ENCODE measurements around the gene ADCY3. TPM values are rescaled to one million over a fixed set of nuclear protein-coding genes. Genes with fewer than 3 reads are reported as not detected.

The ADCY3 gene
- total and polyA plus RNA-seq, 3 experiments from 2014 or later, result 8.8 to 95.4 (median 90.9) TPM

DNA sequence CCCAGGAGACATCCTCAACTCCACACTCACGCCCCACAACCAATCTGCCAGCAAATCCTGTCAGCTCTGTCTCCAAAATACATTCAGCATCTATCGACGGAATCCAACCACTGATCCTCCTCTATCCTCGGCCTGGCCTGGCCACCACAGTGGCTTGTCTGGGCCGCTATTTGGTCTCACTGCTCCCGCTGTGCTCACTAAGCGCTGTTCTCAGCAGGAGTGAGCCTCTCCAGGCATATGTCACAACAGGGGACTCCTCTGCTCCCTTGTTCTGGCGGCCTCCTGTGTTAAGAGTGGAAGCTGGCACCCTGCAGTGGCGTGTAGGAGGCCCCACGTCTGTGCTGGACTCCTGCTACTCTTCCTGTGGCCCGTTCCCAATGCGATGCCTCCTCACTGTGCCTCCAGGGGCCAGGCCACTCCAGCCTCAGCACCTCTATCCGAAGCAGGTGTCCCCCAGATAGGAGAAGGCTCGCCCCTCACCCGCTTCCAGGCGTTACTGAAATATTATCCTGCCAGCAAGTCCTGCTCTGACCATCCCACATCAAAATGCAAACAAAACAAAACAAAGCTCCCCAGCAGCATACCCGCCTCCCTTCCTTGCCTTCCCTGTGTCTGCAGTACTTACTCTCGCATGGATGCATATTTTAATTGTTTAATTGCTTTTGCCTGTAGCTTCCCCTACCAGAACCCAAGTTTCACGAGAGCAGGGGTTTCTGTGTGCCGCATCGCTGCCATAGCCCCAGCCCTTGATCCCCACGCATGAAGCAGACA lies 86.9 kb downstream of the ADCY3 start:
- ChIA-PET POLR2A (no interaction called here), CTCF (interaction anchor here (2.0 kb wide), 1 partner anchor 423 kb away, joined by 6 read pairs; no protein-coding TSS in a partner anchor)
- no peaks in the 10 kb centered on the region for H3K36me3 ChIP-seq (ENCODE audit: insufficient read depth, low read length)
- DNase-seq, result no peak
- peak overlapping the region in 2 of 8 donors; percentile 48 to 87 for H3K27ac Mint-ChIP-seq
- no peak overlapping the region for H3K4me3 ChIP-seq (ENCODE audit: low read length)
- no peaks in the 10 kb centered on the region for H3K27me3 Mint-ChIP-seq
- H3K4me1 Mint-ChIP-seq, result no peaks in the 10 kb centered on the region
- H3K9me3 Mint-ChIP-seq, result no peaks in the 10 kb centered on the region
- H3K27me3 ChIP-seq (ENCODE audit: insufficient read depth, low read length, poor library complexity, severe bottlenecking), result no peaks in the 10 kb centered on the region
- H3K4me1 ChIP-seq (ENCODE audit: insufficient read depth, low read length), result no peaks in the 10 kb centered on the region
- no peak overlapping the region for H3K4me3 Mint-ChIP-seq
- peaks cover 0 to 36% (median 0%) of the 10 kb centered on the region in 3 donors for H3K36me3 Mint-ChIP-seq
- H3K9me3 ChIP-seq (ENCODE audit: low read length), result no peaks in the 10 kb centered on the region
- H3K27ac ChIP-seq (ENCODE audit: low read depth, low read length), result no peak overlapping the region

DNA sequence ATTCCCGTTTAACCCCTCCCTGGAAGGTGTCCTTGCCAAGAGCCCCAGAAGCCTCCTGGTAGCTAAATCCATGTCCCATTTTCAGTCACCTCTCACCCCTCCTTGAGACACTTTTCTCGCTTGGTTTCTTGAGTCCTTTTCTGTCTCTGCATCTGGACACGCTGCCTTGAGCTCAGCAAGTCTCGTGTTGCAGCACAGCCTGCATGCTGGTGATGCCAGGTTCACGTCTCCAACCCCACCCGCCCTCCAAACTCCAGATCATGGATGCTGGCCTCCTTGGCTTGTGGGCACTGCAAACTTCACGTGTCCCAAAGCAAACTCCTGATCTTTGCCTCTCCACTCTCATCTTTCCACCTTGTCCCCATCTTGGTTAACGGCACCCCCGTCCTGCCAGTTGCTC lies 87.5 kb downstream of the ADCY3 start:
- Mint-ChIP-seq H3K4me3 (no peak overlapping the region), H3K9me3 (no peaks in the 10 kb centered on the region), H3K4me1 (peaks cover 3 to 4% (median 4%) of the 10 kb centered on the region in 3 donors), H3K27me3 (no peaks in the 10 kb centered on the region), H3K27ac (peak overlapping the region in 1 of 8 donors; percentile 51), H3K36me3 (peaks cover 0 to 33% (median 0%) of the 10 kb centered on the region in 3 donors)
- Histone ChIP-seq H3K9me3 (ENCODE audit: low read length) (no peaks in the 10 kb centered on the region), H3K4me1 (ENCODE audit: insufficient read depth, low read length) (no peaks in the 10 kb centered on the region), H3K27me3 (ENCODE audit: insufficient read depth, low read length, poor library complexity, severe bottlenecking) (no peaks in the 10 kb centered on the region), H3K36me3 (ENCODE audit: insufficient read depth, low read length) (no peaks in the 10 kb centered on the region), H3K4me3 (ENCODE audit: low read length) (no peak overlapping the region), H3K27ac (ENCODE audit: low read depth, low read length) (no peak overlapping the region)
- ChIA-PET POLR2A (no interaction called here), CTCF (interaction anchor here (2.0 kb wide), 1 partner anchor 422 kb away, joined by 6 read pairs; no protein-coding TSS in a partner anchor)
- no peak for DNase-seq

DNA sequence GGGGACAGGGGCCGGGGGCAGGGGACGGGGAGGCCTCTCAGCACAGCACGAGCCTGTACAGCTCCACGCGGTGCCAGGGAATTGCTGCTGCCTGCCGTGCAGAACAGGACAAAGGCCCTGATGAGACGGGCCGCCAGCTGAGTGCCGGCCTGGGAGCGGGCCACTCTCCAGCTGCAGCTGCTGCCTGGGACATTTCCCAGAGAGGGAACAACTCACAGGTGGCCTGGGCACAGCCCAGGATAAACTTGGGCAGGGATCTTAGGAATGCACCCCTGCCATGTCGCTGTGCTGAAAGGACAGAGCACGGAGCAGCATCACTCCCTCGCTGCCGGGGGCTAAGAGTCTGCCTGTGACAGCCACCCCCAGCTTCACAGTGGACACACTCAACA lies 88.0 kb downstream of the ADCY3 start:
- DNase-seq, result no peak
- no peaks in the 10 kb centered on the region for H3K4me1 ChIP-seq (ENCODE audit: insufficient read depth, low read length)
- Mint-ChIP-seq H3K27ac (peak overlapping the region in 1 of 8 donors; percentile 51), H3K4me1 (peaks cover 7 to 8% (median 8%) of the 10 kb centered on the region in 3 donors), H3K9me3 (no peaks in the 10 kb centered on the region), H3K4me3 (no peak overlapping the region), H3K36me3 (peaks cover 0 to 31% (median 0%) of the 10 kb centered on the region in 3 donors), H3K27me3 (no peaks in the 10 kb centered on the region)
- H3K27ac ChIP-seq (ENCODE audit: low read depth, low read length), result no peak overlapping the region
- no peaks in the 10 kb centered on the region for H3K9me3 ChIP-seq (ENCODE audit: low read length)
- POLR2A ChIA-PET, result no interaction called here
- CTCF ChIA-PET, result interaction anchor here (2.0 kb wide), 1 partner anchor 422 kb away, joined by 6 read pairs; no protein-coding TSS in a partner anchor
- H3K27me3 ChIP-seq (ENCODE audit: insufficient read depth, low read length, poor library complexity, severe bottlenecking), result no peaks in the 10 kb centered on the region
- H3K36me3 ChIP-seq (ENCODE audit: insufficient read depth, low read length), result no peaks in the 10 kb centered on the region
- H3K4me3 ChIP-seq (ENCODE audit: low read length), result no peak overlapping the region

DNA sequence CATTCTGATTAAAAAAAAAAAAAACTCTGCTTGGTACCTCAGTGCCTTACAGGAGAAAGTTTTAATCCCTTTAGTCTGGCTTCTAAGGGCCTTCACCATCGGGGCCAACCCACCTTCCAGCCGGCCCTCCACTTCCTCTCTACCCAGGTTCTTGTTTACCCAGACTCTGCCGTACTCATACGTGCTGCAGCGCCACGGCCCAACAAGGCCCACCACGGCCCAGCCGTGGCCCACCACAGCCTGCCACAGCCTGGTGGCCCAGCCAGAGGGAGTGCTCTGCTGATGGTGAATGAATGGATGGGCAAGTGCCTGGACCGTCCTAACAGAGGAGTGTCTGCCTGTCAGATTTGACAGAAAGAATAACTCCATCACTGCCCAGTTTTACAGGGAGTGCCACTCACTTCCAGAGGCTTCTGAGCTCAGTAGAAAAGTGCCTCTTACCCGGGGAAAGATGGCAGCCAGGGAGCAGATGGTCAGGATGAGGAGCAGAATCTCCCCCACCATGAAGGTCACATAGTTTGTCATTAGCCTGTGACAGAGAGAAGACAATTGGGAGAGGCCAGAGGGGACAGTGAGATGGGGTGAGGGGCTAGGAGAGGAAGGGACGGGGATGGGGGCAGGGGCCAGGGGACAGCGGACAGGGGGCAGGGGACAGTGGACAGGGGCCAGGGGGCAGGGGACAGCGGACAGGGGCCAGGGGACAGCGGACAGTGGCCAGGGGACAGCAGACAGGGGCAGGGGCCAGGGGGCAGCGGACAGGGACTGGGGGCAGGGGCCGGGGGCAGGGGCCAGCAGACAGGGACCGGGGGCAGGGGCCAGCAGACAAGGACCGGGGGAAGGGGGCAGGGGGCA lies 88.6 kb downstream of the ADCY3 start:
- no peaks in the 10 kb centered on the region for H3K36me3 ChIP-seq (ENCODE audit: insufficient read depth, low read length)
- H3K27me3 ChIP-seq (ENCODE audit: insufficient read depth, low read length, poor library complexity, severe bottlenecking), result no peaks in the 10 kb centered on the region
- H3K4me3 ChIP-seq (ENCODE audit: low read length), result no peak overlapping the region
- H3K9me3 ChIP-seq (ENCODE audit: low read length), result no peaks in the 10 kb centered on the region
- H3K27ac ChIP-seq (ENCODE audit: low read depth, low read length), result no peak overlapping the region
- Mint-ChIP-seq H3K4me1 (peaks cover 9 to 14% (median 14%) of the 10 kb centered on the region in 3 donors), H3K27ac (no peak overlapping the region), H3K9me3 (no peaks in the 10 kb centered on the region), H3K4me3 (no peak overlapping the region), H3K36me3 (peaks cover 0 to 26% (median 0%) of the 10 kb centered on the region in 3 donors), H3K27me3 (no peaks in the 10 kb centered on the region)
- DNase-seq, result no peak
- POLR2A ChIA-PET, result no interaction called here
- H3K4me1 ChIP-seq (ENCODE audit: insufficient read depth, low read length), result no peaks in the 10 kb centered on the region
- CTCF ChIA-PET, result interaction anchor here (1.6 to 2.0 kb wide), 2 partner anchors 421 to 422 kb away, joined by 6 to 12 read pairs; no protein-coding TSS in a partner anchor

DNA sequence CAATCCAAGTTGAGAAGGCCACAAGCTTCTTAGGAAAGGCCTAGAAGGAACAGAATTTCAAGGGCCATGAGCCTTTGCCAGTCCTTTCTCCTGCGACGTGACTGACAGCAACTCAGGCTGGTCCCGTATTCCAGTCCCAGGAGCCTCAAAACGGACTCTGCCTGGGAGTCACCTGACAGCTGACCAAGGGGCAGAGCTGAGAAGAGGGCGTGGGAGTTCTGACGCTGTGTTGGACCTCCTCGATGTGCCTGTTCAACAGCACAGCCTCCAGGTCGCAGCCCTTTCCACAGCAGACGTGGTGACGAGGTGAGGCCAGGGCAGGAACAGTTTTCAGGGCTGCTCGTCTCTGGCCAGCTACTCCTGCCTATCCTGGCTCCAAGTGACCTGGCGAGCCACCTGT lies 89.3 kb downstream of the ADCY3 start:
- CTCF ChIA-PET, result interaction anchor here (1.6 kb wide), 1 partner anchor 421 kb away, joined by 12 read pairs; no protein-coding TSS in a partner anchor
- H3K27me3 ChIP-seq (ENCODE audit: insufficient read depth, low read length, poor library complexity, severe bottlenecking), result no peaks in the 10 kb centered on the region
- H3K27ac Mint-ChIP-seq, result no peak overlapping the region
- H3K4me1 ChIP-seq (ENCODE audit: insufficient read depth, low read length), result no peaks in the 10 kb centered on the region
- no peak overlapping the region for H3K27ac ChIP-seq (ENCODE audit: low read depth, low read length)
- POLR2A ChIA-PET, result no interaction called here
- no peaks in the 10 kb centered on the region for H3K36me3 ChIP-seq (ENCODE audit: insufficient read depth, low read length)
- DNase-seq, result no peak
- no peaks in the 10 kb centered on the region for H3K27me3 Mint-ChIP-seq
- no peaks in the 10 kb centered on the region for H3K9me3 Mint-ChIP-seq
- peaks cover 0 to 19% (median 0%) of the 10 kb centered on the region in 3 donors for H3K36me3 Mint-ChIP-seq
- peaks cover 10 to 21% (median 17%) of the 10 kb centered on the region in 3 donors for H3K4me1 Mint-ChIP-seq
- H3K4me3 Mint-ChIP-seq, result no peak overlapping the region
- no peaks in the 10 kb centered on the region for H3K9me3 ChIP-seq (ENCODE audit: low read length)
- no peak overlapping the region for H3K4me3 ChIP-seq (ENCODE audit: low read length)

DNA sequence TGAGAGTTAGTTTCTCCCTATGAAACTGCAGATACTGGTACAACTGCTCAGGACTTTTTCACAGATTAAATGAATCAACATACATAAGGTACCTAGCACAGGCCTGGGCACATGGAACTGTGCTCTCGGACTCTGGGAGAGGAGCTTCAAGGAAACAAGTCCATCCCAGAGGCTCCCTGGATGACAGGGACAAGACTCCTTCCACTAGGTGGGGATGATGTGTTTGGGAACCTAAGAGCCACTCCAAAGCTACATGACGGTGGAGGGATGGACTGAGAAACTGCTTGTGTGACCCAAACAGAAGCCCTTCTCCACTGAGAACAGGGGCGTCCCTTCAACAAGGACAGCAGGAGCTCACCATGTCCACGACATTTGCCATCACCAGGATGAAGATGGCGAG lies 89.7 kb downstream of the ADCY3 start:
- H3K27ac Mint-ChIP-seq, result no peak overlapping the region
- no peaks in the 10 kb centered on the region for H3K9me3 Mint-ChIP-seq
- Histone ChIP-seq H3K9me3 (ENCODE audit: low read length) (no peaks in the 10 kb centered on the region), H3K27me3 (ENCODE audit: insufficient read depth, low read length, poor library complexity, severe bottlenecking) (no peaks in the 10 kb centered on the region), H3K27ac (ENCODE audit: low read depth, low read length) (no peak overlapping the region), H3K36me3 (ENCODE audit: insufficient read depth, low read length) (no peaks in the 10 kb centered on the region), H3K4me1 (ENCODE audit: insufficient read depth, low read length) (no peaks in the 10 kb centered on the region), H3K4me3 (ENCODE audit: low read length) (no peak overlapping the region)
- ChIA-PET CTCF (interaction anchor here (1.6 kb wide), 1 partner anchor 421 kb away, joined by 12 read pairs; no protein-coding TSS in a partner anchor), POLR2A (no interaction called here)
- no peaks in the 10 kb centered on the region for H3K27me3 Mint-ChIP-seq
- peaks cover 0 to 17% (median 0%) of the 10 kb centered on the region in 3 donors for H3K36me3 Mint-ChIP-seq
- H3K4me1 Mint-ChIP-seq, result peaks cover 10 to 23% (median 17%) of the 10 kb centered on the region in 3 donors
- DNase-seq, result no peak
- no peak overlapping the region for H3K4me3 Mint-ChIP-seq

DNA sequence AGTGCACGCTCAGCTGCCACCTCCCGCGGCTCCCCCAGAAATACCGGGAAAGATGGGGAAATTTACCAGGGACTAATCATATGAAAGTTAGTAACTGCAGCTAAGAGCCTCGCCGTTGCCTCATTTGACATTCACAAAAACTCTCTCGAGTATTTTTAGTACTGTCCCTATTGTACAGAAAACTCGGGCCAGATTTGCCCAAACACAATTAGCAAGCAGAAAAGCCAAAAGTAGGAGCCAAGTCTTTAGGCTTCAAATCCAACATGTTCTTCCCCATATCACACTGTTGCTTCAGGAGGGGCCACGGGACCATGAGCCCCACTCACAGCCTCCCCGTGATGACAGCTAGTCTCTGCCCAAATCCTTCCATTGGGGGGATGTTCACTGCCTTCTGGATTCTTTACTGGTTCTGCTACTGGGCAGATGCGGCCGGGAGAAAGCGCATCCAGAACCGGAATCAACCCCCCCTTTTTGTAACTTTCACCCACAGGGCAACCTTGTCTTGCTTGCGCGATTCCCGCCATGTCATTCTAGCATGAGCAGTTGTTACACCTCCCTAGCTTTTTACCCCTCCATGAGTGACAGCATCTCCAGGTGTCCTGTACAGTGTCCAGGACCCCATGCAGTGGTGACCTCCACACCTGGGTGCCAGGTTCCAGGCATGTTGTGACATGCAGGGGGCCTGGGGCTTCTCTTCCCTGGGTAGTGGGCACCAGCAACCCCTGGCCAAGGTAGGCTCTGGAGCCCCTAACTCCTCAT lies 91.6 kb downstream of the ADCY3 start:
- no peak overlapping the region for H3K4me3 Mint-ChIP-seq
- H3K27ac ChIP-seq (ENCODE audit: low read depth, low read length), result no peak overlapping the region
- H3K36me3 Mint-ChIP-seq, result peaks cover 0 to 7% (median 0%) of the 10 kb centered on the region in 3 donors
- H3K36me3 ChIP-seq (ENCODE audit: insufficient read depth, low read length), result no peaks in the 10 kb centered on the region
- no peak overlapping the region for H3K27ac Mint-ChIP-seq
- H3K9me3 Mint-ChIP-seq, result no peaks in the 10 kb centered on the region
- no peaks in the 10 kb centered on the region for H3K27me3 ChIP-seq (ENCODE audit: insufficient read depth, low read length, poor library complexity, severe bottlenecking)
- no peak overlapping the region for H3K4me3 ChIP-seq (ENCODE audit: low read length)
- peaks cover 10 to 23% (median 17%) of the 10 kb centered on the region in 3 donors for H3K4me1 Mint-ChIP-seq
- H3K4me1 ChIP-seq (ENCODE audit: insufficient read depth, low read length), result no peaks in the 10 kb centered on the region
- H3K9me3 ChIP-seq (ENCODE audit: low read length), result no peaks in the 10 kb centered on the region
- ChIA-PET POLR2A (interaction anchor here (1.0 kb wide), 1 partner anchor 468 kb away, joined by 3 read pairs; the partner anchor contains the start of gene ITSN2), CTCF (interaction anchor here (0.6 to 9.6 kb wide), 28 partner anchors 9 to 618 kb away, joined by 3 to 104 read pairs (median 4); no protein-coding TSS in a partner anchor)
- DNase-seq, result no peak
- H3K27me3 Mint-ChIP-seq, result no peaks in the 10 kb centered on the region

Data from CD8-positive, alpha-beta memory T cell (primary cell).